Stomach (tissue), 4 donors: ENCODE data around the gene ZFAND6.
"Not testable (repeated sequence)": the region's sequence is repeated elsewhere in the genome, so short reads cannot be mapped to it uniquely, and the experiment has no call there.

ENCODE experiments used
- EP300 ChIP-seq: sonication (generic); formaldehyde crosslinking; IDR thresholded peaks from one replicate; pipeline ENCODE4 v1.6.1; 2017; ENCODE audit warnings: antibody characterized with exemption
- POLR2A ChIP-seq, 4 donors: fragments of 450-650 bp; IDR thresholded peaks; one replicate each; pipeline ENCODE4 v1.6.1; 2016; ENCODE audit warnings: antibody characterized with exemption in 4 of 4, control low read depth in 2 of 4, mild to moderate bottlenecking in 1 of 4, moderate library complexity in 1 of 4
- TF ChIP-seq, protein P1 (sequence below), 7 experiments: fragments of 450-650 bp in 4 of 7; fragments of 200-600 bp in 3 of 7; sonication (generic) in 3 of 7; IDR thresholded peaks; one replicate each; pipeline ENCODE4 v1.5.1; 2016 to 2019; ENCODE audit warnings: antibody characterized with exemption in 7 of 7, control low read depth in 2 of 7, mild to moderate bottlenecking in 1 of 7

DNA sequence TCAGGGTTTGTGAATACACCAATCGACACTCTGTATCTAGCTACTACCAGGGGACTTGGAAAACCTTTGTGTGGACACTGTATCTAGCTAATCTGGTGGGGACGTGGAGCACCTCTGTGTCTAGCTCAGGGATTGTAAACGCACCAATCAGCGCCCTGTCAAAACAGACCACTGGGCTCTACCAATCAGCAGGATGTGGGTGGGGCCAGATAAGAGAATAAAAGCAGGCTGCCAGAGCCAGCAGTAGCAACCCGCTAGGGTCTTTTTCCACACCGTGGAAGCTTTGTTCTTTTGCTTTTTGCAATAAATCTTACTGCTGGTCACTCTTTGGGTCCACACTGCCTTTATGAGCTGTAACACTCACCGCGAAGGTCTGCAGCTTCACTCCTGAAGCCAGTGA lies 42.3 kb upstream of the ZFAND6 start:
- TF ChIP-seq POLR2A (IDR thresholded peaks at IDR 0.05); EP300: not testable (repeated sequence)
- TF ChIP-seq, protein P1, sequence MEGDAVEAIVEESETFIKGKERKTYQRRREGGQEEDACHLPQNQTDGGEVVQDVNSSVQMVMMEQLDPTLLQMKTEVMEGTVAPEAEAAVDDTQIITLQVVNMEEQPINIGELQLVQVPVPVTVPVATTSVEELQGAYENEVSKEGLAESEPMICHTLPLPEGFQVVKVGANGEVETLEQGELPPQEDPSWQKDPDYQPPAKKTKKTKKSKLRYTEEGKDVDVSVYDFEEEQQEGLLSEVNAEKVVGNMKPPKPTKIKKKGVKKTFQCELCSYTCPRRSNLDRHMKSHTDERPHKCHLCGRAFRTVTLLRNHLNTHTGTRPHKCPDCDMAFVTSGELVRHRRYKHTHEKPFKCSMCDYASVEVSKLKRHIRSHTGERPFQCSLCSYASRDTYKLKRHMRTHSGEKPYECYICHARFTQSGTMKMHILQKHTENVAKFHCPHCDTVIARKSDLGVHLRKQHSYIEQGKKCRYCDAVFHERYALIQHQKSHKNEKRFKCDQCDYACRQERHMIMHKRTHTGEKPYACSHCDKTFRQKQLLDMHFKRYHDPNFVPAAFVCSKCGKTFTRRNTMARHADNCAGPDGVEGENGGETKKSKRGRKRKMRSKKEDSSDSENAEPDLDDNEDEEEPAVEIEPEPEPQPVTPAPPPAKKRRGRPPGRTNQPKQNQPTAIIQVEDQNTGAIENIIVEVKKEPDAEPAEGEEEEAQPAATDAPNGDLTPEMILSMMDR (IDR thresholded peaks at IDR 0.05), result not testable (repeated sequence)
